ENCODE measurements around the gene GNB1.

GNB1 gene

DNA sequence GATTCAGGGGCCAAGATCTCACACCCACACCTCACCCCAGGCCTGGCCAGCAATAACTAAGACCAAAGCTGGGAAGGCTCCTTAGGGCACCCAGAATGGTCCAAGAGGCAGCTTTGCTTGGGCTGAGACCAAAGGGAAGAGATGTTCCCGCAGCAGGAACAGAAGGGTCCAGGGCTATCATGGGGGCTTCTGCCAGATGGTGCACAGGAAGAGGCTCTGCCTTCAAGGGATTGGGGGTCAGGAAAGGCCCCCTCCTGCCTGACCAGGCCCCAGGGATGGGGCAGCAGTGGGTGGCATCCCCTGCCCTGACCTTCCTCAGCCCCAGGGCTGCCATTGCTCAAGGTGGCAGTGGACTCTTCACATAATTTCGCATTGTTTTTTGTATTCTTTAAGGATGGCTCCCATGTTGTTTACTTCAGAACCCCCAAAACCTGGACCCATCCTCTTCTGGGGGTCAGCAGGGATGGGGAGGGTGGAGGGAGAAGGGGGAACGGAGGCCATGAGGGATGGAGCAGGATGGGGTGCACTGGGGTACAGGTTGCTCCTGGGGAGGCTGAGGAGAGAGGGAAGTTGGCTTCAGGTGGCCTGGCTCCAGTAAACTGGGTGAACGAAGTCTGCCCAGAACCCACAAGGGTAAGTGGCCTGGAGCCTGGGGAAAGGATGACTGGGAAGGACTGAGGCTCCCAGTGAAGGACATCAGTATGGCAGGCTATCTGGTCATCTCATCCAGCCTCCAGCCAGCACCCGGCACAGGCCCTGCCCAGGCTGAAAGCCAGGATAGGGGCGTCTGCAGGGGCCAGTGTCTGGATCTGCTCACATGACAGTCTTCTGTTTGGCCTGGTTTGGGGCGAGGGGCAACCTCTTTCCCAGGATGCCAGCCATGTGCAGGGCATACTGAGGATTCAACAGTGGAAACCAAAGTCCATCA lies 110.0 kb downstream of the GNB1 start:
- Mint-ChIP-seq H3K4me1 (peaks cover 53 to 75% of the 10 kb centered on the region in 2 donors), H3K27me3 (no peaks in the 10 kb centered on the region), H3K4me3 (peak overlapping the region; percentile 65 to 82), H3K36me3 (peaks cover 12 to 32% of the 10 kb centered on the region in 2 donors), H3K9me3 (no peaks in the 10 kb centered on the region), H3K27ac (peak overlapping the region; percentile 95)
- DNase-seq (no peak), ATAC-seq (replicated peaks) (no peak)

DNA sequence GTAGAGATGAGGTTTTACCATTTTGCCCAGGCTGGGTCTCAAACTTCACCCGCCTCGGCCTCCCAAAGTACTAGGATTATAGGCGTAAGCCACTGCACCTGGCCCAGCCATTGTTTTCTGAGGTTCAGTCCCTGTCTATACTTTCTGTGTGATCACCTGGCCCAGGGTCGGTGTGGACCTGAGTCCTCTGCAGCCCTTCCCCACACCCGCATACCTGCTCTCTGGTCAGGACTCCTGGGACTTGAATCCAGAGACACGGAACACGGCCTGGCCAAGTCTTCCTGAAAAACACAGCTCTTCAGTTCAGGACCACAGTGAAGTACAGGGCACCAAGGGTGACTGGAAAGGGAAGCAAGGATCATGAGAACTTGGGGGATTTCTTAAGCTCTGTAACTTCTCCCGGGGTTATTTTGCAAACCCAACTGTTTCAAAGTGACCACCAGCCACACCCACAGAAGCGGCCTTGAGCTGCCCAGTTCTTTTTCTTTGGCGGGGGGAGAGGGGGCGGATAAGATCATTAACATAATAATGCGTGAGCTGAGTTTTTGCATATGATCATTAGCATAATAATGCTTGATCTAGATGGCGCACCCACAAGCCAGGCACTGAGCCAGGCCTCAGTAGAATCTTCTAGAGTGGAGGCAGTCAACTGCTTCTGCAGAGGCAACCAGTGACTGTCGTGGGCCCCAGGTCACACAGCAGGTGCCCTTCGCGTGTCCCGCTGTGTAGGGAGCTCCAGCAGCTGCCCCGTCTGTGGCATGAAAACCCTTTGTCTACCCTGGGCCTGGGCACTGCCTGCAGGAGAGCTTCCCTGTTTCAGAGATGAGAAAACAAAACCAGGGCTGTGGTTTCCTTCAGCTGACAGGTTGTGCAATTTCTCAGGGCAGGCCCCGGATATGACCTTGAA lies 110.9 kb downstream of the GNB1 start:
- H3K4me3 Mint-ChIP-seq, result peak overlapping the region; percentile 65 to 82
- H3K9me3 Mint-ChIP-seq, result no peaks in the 10 kb centered on the region
- peaks cover 60 to 82% of the 10 kb centered on the region in 2 donors for H3K4me1 Mint-ChIP-seq
- peak; percentile 72 for DNase-seq
- H3K27ac Mint-ChIP-seq, result peak overlapping the region; percentile 95
- peak; percentile 44 to 52 for ATAC-seq (replicated peaks)
- peaks cover 11 to 32% of the 10 kb centered on the region in 2 donors for H3K36me3 Mint-ChIP-seq
- H3K27me3 Mint-ChIP-seq, result no peaks in the 10 kb centered on the region

DNA sequence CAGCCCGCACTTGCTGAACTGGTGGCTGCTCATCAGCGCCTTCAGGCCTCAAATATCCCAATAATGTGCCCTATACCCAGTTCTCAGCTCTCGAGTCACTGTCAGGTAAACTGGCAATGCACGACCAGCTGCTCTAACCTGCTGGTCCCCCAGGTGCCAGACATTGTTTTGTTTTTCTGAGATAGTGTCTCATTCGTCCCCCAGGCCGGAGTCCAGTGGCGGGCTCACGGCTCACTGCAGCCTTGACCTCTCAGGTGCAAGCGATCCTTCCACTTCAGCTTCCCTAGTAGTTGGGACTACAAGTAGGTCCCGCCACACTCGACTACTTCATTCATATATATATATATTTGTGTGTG lies 111.6 kb downstream of the GNB1 start:
- peak overlapping the region; percentile 95 for H3K27ac Mint-ChIP-seq
- peaks cover 9 to 28% of the 10 kb centered on the region in 2 donors for H3K36me3 Mint-ChIP-seq
- DNase-seq, result no peak
- H3K4me1 Mint-ChIP-seq, result peaks cover 60 to 78% of the 10 kb centered on the region in 2 donors
- no peak for ATAC-seq (replicated peaks)
- H3K4me3 Mint-ChIP-seq, result peak overlapping the region; percentile 79 to 82
- no peaks in the 10 kb centered on the region for H3K9me3 Mint-ChIP-seq
- H3K27me3 Mint-ChIP-seq, result no peaks in the 10 kb centered on the region

DNA sequence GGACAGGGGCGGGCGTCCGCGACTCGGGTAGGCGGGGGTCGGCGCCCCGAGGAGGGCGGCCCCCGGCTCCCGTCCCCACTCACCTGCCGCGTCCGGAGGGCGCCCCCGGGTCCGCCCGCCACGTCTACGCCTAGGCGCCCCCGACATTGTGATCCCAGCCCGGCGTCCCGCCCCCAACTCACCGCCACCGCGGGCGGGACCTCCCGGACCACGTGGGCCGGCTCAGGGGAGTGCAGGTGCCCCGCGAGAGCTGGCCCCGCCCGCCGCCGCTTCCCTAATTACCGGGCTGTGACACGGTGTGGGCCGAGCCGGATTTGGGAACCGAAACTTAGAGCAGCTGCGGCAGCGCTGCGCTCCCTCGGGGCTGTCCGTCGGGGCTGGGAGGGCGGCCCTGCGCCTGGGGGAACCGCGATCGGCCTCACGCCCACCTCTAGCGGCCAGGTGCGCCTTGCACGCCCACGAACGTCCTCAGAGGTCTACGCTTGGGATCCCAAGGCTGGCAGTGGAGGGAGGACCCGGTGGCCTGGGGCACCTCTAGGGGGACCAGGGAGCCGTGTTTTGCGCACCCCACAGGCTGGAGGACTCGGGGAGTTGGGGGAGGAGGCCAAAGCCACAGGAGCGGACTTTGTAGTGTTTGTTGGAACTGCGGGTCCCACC lies 112.1 kb downstream of the GNB1 start:
- peak overlapping the region; percentile 79 to 82 for H3K4me3 Mint-ChIP-seq
- H3K27me3 Mint-ChIP-seq, result no peaks in the 10 kb centered on the region
- peaks cover 60 to 77% of the 10 kb centered on the region in 2 donors for H3K4me1 Mint-ChIP-seq

DNA sequence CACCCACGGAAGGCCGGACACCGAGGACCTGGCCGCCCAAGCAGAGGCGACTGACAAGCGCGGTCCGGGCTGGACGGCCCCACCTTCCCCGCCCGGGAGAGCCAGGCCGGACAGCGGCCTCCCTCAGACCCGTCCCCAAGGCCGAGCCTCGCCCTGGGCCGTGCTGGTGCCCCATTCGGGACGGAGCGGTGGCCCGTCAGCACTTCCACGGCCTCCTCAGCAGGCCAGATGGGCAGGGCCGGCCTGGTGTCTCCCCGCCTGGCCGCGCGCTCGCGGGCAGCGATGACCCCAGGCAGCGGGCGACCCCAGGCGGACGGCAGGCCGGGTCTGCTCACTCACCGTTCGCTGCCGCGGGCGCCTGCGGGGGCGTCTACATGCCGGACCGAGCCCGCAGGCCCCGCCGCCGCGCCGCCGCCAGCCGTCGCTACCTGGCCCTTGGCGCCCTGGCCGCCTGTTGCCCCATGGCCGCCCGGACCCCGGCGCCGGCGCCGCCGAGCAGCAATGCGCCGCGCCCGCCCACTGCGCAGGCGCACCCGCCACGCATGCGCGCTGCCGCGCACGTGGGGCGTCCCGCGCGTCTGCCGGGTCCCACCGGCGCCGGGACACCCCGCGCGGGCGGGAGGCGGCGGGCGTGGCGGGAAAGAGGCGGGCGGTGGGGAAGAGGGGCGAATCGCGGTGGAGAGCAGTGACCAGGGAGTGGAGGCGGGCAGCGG lies 112.8 kb downstream of the GNB1 start, which contains the start of gene NADK:
NADK (minus strand) TSS at position 521 of the 713 bp plus-strand sequence. CDS start 13,064 bp downstream, outside the sequence.
- Mint-ChIP-seq H3K27ac (peak within 1 kb of the TSS; percentile 95), H3K9me3 (no peaks in the 10 kb centered on the region), H3K27me3 (no peaks in the 10 kb centered on the region), H3K36me3 (peaks cover 9 to 22% of the 10 kb centered on the region in 2 donors), H3K4me3 (peak within 1 kb of the TSS; percentile 86 to 87), H3K4me1 (peaks cover 54 to 71% of the 10 kb centered on the region in 2 donors)
- DNase-seq (peak; percentile 78), ATAC-seq (replicated peaks) (peak; percentile 36 to 39)

More for the DNA sequence above, 112.1 kb downstream of the GNB1 start:
- Mint-ChIP-seq H3K36me3 (peaks cover 9 to 28% of the 10 kb centered on the region in 2 donors), H3K9me3 (no peaks in the 10 kb centered on the region), H3K27ac (peak overlapping the region; percentile 95)
- DNase-seq (peak; percentile 98), ATAC-seq (replicated peaks) (peak; percentile 77 to 81)

DNA sequence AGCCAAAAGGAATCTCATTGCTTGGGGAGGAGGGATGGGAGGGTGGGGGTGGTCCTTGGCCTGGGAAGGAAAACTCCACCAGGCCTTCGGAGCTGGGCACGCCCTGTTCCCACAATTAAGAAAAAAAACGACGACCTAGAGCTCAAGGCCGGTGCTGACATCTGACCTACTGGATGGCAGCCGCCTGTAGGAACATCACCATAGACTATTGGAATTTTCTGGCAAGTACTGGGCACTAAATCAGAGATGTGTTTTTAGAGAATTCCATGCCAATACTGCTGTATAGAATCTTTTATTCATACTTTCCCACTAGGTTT lies 113.3 kb downstream of the GNB1 start:
- H3K27me3 Mint-ChIP-seq, result no peaks in the 10 kb centered on the region
- H3K4me1 Mint-ChIP-seq, result peaks cover 50 to 65% of the 10 kb centered on the region in 2 donors
- no peaks in the 10 kb centered on the region for H3K9me3 Mint-ChIP-seq
- peak overlapping the region; percentile 86 to 87 for H3K4me3 Mint-ChIP-seq
- peaks cover 11 to 21% of the 10 kb centered on the region in 2 donors for H3K36me3 Mint-ChIP-seq
- no peak for ATAC-seq (replicated peaks)
- peak overlapping the region; percentile 89 for H3K27ac Mint-ChIP-seq
- no peak for DNase-seq

DNA sequence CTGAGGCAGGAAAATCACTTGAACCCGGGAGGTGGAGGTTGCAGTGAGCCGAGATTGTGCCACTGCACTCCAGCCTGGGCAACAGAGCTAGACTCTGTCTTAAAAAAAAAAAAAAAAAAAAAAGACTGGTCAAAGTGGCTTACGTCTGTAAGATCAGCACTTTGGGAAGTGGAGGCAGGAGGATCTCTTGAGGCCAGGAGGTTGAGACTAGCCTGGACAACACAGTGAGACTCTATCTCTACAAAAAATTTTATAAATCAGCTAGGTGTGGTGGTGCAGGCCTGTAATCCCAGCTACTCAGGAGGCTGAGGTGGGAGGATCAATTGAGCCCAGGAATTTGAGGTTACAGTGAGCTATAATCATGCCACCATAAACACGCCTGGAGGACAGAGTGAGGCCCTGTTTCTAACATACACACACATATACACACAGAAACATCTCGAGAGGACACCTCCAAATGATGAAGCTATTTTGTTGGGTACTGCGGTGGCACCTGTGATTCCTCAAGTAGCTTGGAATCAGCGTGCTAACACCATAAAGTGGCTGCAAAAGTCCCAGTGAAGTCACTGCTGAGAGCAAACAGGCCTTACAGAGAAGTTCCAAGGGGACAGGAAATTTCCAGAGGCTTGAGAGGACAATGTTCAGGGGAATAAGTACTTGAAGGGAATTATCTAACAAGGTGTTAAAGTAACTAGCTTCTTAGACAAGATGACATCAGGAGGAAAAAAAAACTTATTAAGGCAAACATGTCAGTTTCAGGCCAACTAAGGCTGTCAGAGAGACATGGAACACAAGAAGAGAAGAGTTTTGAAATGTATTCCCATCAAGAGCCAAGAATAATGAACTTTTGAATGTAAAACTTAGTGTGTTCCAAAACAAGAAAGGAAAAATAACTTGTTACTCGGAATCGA lies 114.0 kb downstream of the GNB1 start:
- DNase-seq (no peak), ATAC-seq (replicated peaks) (no peak)
- Mint-ChIP-seq H3K4me3 (peak overlapping the region; percentile 86 to 87), H3K4me1 (peaks cover 52 to 59% of the 10 kb centered on the region in 2 donors), H3K27ac (peak overlapping the region; percentile 91), H3K27me3 (no peaks in the 10 kb centered on the region), H3K9me3 (no peaks in the 10 kb centered on the region), H3K36me3 (peaks cover 14 to 25% of the 10 kb centered on the region in 2 donors)

DNA sequence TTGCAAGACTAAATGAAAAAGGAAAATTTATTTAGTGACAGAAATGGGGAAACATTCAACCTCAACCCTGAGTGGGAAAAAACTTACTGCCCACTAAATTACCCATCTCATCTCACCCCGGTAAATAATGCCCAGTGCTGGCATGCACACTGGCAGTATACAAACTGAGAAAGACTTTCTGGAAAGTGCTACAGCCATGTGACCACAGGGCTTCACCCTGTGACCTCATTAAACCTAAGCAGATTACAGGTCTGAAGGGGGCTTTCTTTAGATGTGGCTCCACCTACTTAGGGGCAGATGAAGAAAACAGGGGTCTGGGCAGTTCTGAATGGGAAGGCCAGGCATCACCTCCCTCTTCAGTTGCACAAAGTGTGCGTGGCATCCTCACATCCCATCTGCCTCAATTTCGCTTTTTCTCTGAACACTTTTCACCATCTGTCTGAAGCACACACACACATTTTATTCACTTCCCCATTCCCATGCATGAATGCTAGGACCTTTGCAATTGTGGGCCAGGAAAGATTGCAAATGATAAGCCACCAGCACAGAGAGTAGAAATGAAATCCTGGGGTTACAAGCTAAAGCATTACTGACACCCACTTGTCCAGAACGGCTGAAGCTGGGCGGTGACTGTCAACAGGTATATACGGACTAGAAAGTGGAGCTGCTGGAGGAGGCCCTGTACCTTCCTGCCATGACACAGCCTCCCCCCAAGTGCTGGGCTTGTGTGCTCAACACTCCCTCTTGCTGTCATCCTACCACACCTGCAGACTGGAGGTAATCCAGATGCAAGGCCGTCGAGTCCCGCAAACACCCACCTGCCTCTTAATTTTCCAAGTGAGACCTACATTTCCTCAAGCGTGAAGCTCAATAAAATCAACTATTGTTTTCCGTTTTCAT lies 115.3 kb downstream of the GNB1 start:
- peaks cover 39 to 52% of the 10 kb centered on the region in 2 donors for H3K4me1 Mint-ChIP-seq

DNA sequence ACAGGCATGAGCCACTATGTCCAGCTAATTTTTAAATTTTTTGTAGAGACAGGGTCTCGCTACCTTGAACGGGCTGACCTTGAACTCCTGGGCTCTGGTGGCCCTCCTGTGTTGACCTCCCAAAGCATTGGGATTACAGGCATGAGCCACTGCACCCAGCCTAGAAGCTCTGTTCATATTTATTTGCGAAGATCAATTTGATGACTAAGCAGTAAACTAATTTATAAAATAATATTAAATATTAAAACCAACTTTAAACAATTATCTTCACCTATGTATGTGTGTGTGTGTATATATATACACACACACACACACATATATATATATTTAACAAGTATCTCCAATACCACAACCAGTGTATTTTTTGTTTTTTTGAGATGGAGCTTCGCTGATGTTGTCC lies 117.0 kb downstream of the GNB1 start:
- no peak for DNase-seq
- Mint-ChIP-seq H3K27me3 (no peaks in the 10 kb centered on the region), H3K4me3 (no peak overlapping the region), H3K36me3 (peaks cover 29 to 36% of the 10 kb centered on the region in 2 donors), H3K9me3 (peaks cover 0 to 3% of the 10 kb centered on the region in 2 donors), H3K27ac (no peak overlapping the region), H3K4me1 (peaks cover 22 to 35% of the 10 kb centered on the region in 2 donors)
- ATAC-seq (replicated peaks), result no peak

More for the DNA sequence above, 115.3 kb downstream of the GNB1 start:
- peaks cover 0 to 3% of the 10 kb centered on the region in 2 donors for H3K9me3 Mint-ChIP-seq
- H3K36me3 Mint-ChIP-seq, result peaks cover 21 to 31% of the 10 kb centered on the region in 2 donors
- no peaks in the 10 kb centered on the region for H3K27me3 Mint-ChIP-seq
- peak overlapping the region; percentile 76 to 80 for H3K4me3 Mint-ChIP-seq
- ATAC-seq (replicated peaks) (peak; percentile 4 to 14), DNase-seq (no peak)
- H3K27ac Mint-ChIP-seq, result peak overlapping the region; percentile 56

DNA sequence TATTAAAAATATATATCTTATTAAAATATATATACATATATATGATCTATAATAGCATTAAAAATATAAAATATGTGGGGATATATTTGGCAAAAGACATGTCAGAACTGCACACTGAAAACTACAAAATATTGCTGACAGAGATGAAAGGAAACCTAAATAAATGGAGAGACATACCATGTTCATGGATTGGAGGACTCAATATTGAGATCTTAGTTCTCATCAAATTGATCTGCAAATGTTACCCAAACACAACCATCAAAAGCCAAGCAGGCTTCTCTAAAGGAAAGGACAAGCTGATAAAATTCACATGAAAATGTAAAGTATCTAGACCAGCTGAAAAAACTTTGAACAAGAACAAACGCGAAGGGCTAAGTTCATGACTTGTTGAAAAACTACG lies 119.8 kb downstream of the GNB1 start:
- no peak for DNase-seq
- peaks cover 0 to 3% of the 10 kb centered on the region in 2 donors for H3K9me3 Mint-ChIP-seq
- peaks cover 18 to 23% of the 10 kb centered on the region in 2 donors for H3K4me1 Mint-ChIP-seq
- no peak overlapping the region for H3K4me3 Mint-ChIP-seq
- no peak for ATAC-seq (replicated peaks)
- no peaks in the 10 kb centered on the region for H3K27me3 Mint-ChIP-seq
- H3K27ac Mint-ChIP-seq, result no peak overlapping the region
- peaks cover 37 to 47% of the 10 kb centered on the region in 2 donors for H3K36me3 Mint-ChIP-seq

DNA sequence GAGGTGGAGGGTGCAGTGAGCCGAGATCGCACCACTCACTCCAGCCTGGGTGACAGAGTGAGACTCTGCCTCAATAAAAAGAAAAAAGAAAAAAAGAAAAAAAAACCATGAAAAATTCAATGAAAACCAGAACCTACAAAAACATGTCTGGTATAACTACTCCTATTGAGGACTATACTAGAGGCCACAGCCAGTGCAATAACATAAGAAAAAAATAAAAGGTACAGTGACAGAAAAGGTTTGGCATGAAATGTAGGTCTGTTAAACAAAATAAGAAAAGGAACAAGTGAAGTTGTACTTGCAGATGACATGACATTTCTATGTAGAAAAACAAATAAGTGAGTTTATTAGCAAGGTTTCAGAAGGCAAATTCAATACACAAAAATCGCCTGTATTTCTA lies 120.8 kb downstream of the GNB1 start:
- Mint-ChIP-seq H3K36me3 (peaks cover 33 to 38% of the 10 kb centered on the region in 2 donors), H3K27ac (no peak overlapping the region), H3K9me3 (peaks cover 0 to 3% of the 10 kb centered on the region in 2 donors), H3K4me1 (peaks cover 9 to 13% of the 10 kb centered on the region in 2 donors), H3K27me3 (no peaks in the 10 kb centered on the region), H3K4me3 (no peak overlapping the region)
- ATAC-seq (replicated peaks) (no peak), DNase-seq (no peak)
